Dermis blood vessel endothelial cell (primary cell): ENCODE results near the gene BTG2. TPM values are rescaled to one million over a fixed set of nuclear protein-coding genes. Genes with fewer than 3 reads are reported as not detected.

ENCODE experiments used
- DNase-seq: peaks from one replicate; pipeline ENCODE4 v3.0.0; 2010
- total RNA-seq: library from RNA; depleted of rRNA; stranded (reverse); fragments of >200 nt; gene quantifications from 2 replicates; pipeline ENCODE4 v1.2.3, GENCODE V29; 2014

BTG2 gene
- total RNA-seq, 1 donor from 2014 or later, result 64.7 TPM

- no peak for DNase-seq
These were observed 28.3 kb upstream of the BTG2 start for GRCh38 chr1:203276916-203277545.

GRCh38 chr1:203278082-203278884, 27.0 kb upstream of the BTG2 start:
- DNase-seq, result peak; percentile 33

GRCh38 chr1:203278885-203279406, 26.4 kb upstream of the BTG2 start:
- no peak for DNase-seq

GRCh38 chr1:203280061-203280460, 25.3 kb upstream of the BTG2 start:
- DNase-seq, result no peak

GRCh38 chr1:203281033-203281432, 24.3 kb upstream of the BTG2 start:
- DNase-seq, result no peak

GRCh38 chr1:203281851-203282661, 23.3 kb upstream of the BTG2 start:
- DNase-seq, result no peak

GRCh38 chr1:203282720-203283542, 22.4 kb upstream of the BTG2 start:
- DNase-seq, result no peak

- DNase-seq, result no peak
These were observed 21.7 kb upstream of the BTG2 start for GRCh38 chr1:203283597-203283996.

GRCh38 chr1:203284411-203285123, 20.8 kb upstream of the BTG2 start:
- DNase-seq, result no peak

GRCh38 chr1:203286161-203286984, 18.9 kb upstream of the BTG2 start:
- peak; percentile 33 for DNase-seq

- peak; percentile 85 for DNase-seq
These were observed 18.0 kb upstream of the BTG2 start for GRCh38 chr1:203287109-203287893.

- no peak for DNase-seq
These were observed 17.4 kb upstream of the BTG2 start for GRCh38 chr1:203287898-203288297.

- DNase-seq, result no peak
These were observed 16.9 kb upstream of the BTG2 start for GRCh38 chr1:203288400-203288799.

- DNase-seq, result no peak
These were observed 15.9 kb upstream of the BTG2 start for GRCh38 chr1:203289281-203289981.

GRCh38 chr1:203289982-203290260, 15.4 kb upstream of the BTG2 start:
- no peak for DNase-seq

GRCh38 chr1:203290261-203291089, 14.8 kb upstream of the BTG2 start:
- DNase-seq, result peak; percentile 91

- no peak for DNase-seq
These were observed 13.9 kb upstream of the BTG2 start for GRCh38 chr1:203291201-203292096.
